WTC11 (cell line): ENCODE data around the gene KCNMA1. TPM values are rescaled to one million over a fixed set of nuclear protein-coding genes. Genes with fewer than 3 reads are reported as not detected.

ENCODE experiments used
- ATAC-seq: fragments of 200-7000 bp; cut with Tn5 transposase; 2 replicates; pipeline ENCODE4 v1.10.0; 2021; ENCODE audit warnings: mild to moderate bottlenecking, moderate library complexity
- CTCF ChIA-PET: fragments of 300-600 bp; sonication (Branson Sonifier 250); formaldehyde crosslinking; loops from one replicate; lab custom pipeline; 2021; ENCODE audit warnings: antibody characterized with exemption; lab: Charles Lee
- POLR2A ChIA-PET: fragments of 350-600 bp; sonication (Branson Sonifier 250); formaldehyde crosslinking; loops from one replicate; lab custom pipeline; 2021; ENCODE audit warnings: antibody characterized with exemption; lab: Charles Lee
- DNase-seq: peaks from one replicate; pipeline ENCODE4 v3.0.0; 2021; ENCODE audit warnings: low spot score
- H3K27ac Mint-ChIP-seq: 2 replicates; pipeline ENCODE4 v1.8.0; 2021; ENCODE audit warnings: mixed read lengths
- H3K27me3 Mint-ChIP-seq: 2 replicates; pipeline ENCODE4 v1.8.0; 2021; ENCODE audit warnings: low read depth, mild to moderate bottlenecking, moderate library complexity, mixed read lengths
- H3K36me3 Mint-ChIP-seq: 2 replicates; pipeline ENCODE4 v1.8.0; 2021; ENCODE audit warnings: mixed read lengths
- H3K4me1 Mint-ChIP-seq: 2 replicates; pipeline ENCODE4 v1.8.0; 2022; ENCODE audit warnings: mixed read lengths
- H3K4me3 Mint-ChIP-seq: 2 replicates; pipeline ENCODE4 v1.8.0; 2021; ENCODE audit warnings: mild to moderate bottlenecking, moderate library complexity, mixed read lengths
- H3K9me3 Mint-ChIP-seq: 2 replicates; pipeline ENCODE4 v1.8.0; 2021; ENCODE audit warnings: mixed read lengths
- CREM ChIP-seq: sonication (generic); formaldehyde crosslinking; IDR thresholded peaks from 2 replicates; pipeline ENCODE4 v1.8.1; 2022; ENCODE audit warnings: mild to moderate bottlenecking, missing genetic modification reagents, moderate library complexity
- E2F5 ChIP-seq: sonication (generic); formaldehyde crosslinking; IDR thresholded peaks from 2 replicates; pipeline ENCODE4 v1.8.1; 2022; ENCODE audit warnings: mild to moderate bottlenecking, moderate library complexity, missing genetic modification reagents
- ESRRA ChIP-seq: sonication (generic); formaldehyde crosslinking; IDR thresholded peaks from 2 replicates; pipeline ENCODE4 v1.8.1; 2022; ENCODE audit warnings: mild to moderate bottlenecking, missing genetic modification reagents, borderline replicate concordance
- FOXJ3 ChIP-seq: sonication (generic); formaldehyde crosslinking; IDR thresholded peaks from 2 replicates; pipeline ENCODE4 v1.9.0; 2021; ENCODE audit warnings: missing genetic modification reagents, mild to moderate bottlenecking, borderline replicate concordance
- JAZF1 ChIP-seq: fragments of 250-450 bp; sonication (Bioruptor Pico); IDR thresholded peaks from 2 replicates; pipeline ENCODE4 v1.9.0; 2021; ENCODE audit warnings: moderate library complexity, mild to moderate bottlenecking, inconsistent platforms
- JUN ChIP-seq: sonication (generic); formaldehyde crosslinking; IDR thresholded peaks from 2 replicates; pipeline ENCODE4 v1.8.0; 2023; ENCODE audit warnings: mild to moderate bottlenecking, missing genetic modification reagents
- MLX ChIP-seq: sonication (generic); formaldehyde crosslinking; IDR thresholded peaks from 2 replicates; pipeline ENCODE4 v1.8.1; 2023; ENCODE audit warnings: mild to moderate bottlenecking, missing genetic modification reagents, moderate library complexity
- NFE2L1 ChIP-seq: sonication (generic); formaldehyde crosslinking; IDR thresholded peaks from 2 replicates; pipeline ENCODE4 v1.8.1; 2023; ENCODE audit warnings: missing genetic modification reagents
- NR2C2 ChIP-seq: sonication (generic); formaldehyde crosslinking; IDR thresholded peaks from 2 replicates; pipeline ENCODE4 v1.8.0; 2022; ENCODE audit warnings: mild to moderate bottlenecking, missing genetic modification reagents
- NR3C1 ChIP-seq: sonication (generic); formaldehyde crosslinking; conservative IDR thresholded peaks from 2 replicates; pipeline ENCODE4 v1.8.1; 2023; ENCODE audit warnings: low read depth, mild to moderate bottlenecking, missing genetic modification reagents
- PRRX2 ChIP-seq: fragments of 250-450 bp; sonication (Bioruptor Pico); IDR thresholded peaks from 2 replicates; pipeline ENCODE4 v1.8.0; 2021; ENCODE audit warnings: mild to moderate bottlenecking
- RORB ChIP-seq: fragments of 250-450 bp; sonication (Bioruptor Pico); IDR thresholded peaks from 2 replicates; pipeline ENCODE4 v1.9.0; 2021; ENCODE audit warnings: mild to moderate bottlenecking
- SP1 ChIP-seq: sonication (generic); formaldehyde crosslinking; conservative IDR thresholded peaks from 2 replicates; pipeline ENCODE4 v1.8.1; 2022; ENCODE audit warnings: missing genetic modification reagents
- TCF7 ChIP-seq: sonication (generic); formaldehyde crosslinking; IDR thresholded peaks from 2 replicates; pipeline ENCODE4 v1.8.0; 2022; ENCODE audit warnings: mild to moderate bottlenecking, low read depth, missing genetic modification reagents, moderate library complexity
- ZBTB21 ChIP-seq: sonication (generic); formaldehyde crosslinking; IDR thresholded peaks from 2 replicates; pipeline ENCODE4 v1.8.1; 2023; ENCODE audit warnings: mild to moderate bottlenecking, missing genetic modification reagents, borderline replicate concordance
- ZNF232 ChIP-seq: sonication (generic); formaldehyde crosslinking; IDR thresholded peaks from 2 replicates; pipeline ENCODE4 v1.8.0; 2022; ENCODE audit warnings: mild to moderate bottlenecking, missing genetic modification reagents
- ZNF512 ChIP-seq: sonication (generic); formaldehyde crosslinking; IDR thresholded peaks from 2 replicates; pipeline ENCODE4 v1.8.1; 2022; ENCODE audit warnings: missing genetic modification reagents, borderline replicate concordance
- total RNA-seq: library from RNA; stranded (reverse); gene quantifications from 3 replicates; pipeline ENCODE4 v1.2.3, GENCODE V29; 2021
- TF ChIP-seq, protein P1 (sequence below): fragments of 250-450 bp; sonication (Bioruptor Pico); IDR thresholded peaks from 2 replicates; pipeline ENCODE4 v1.9.0; 2021; ENCODE audit warnings: moderate library complexity, mild to moderate bottlenecking, inconsistent platforms, borderline replicate concordance
- TF ChIP-seq, protein P2 (sequence below): sonication (generic); formaldehyde crosslinking; IDR thresholded peaks from 2 replicates; pipeline ENCODE4 v1.8.1; 2023; ENCODE audit warnings: mild to moderate bottlenecking, missing genetic modification reagents, moderate library complexity
- TF ChIP-seq, protein P3 (sequence below): sonication (generic); formaldehyde crosslinking; IDR thresholded peaks from 2 replicates; pipeline ENCODE4 v1.8.0; 2022; ENCODE audit warnings: mild to moderate bottlenecking, missing genetic modification reagents
- TF ChIP-seq, protein P4 (sequence below): fragments of 250-450 bp; sonication (Bioruptor Pico); IDR thresholded peaks from 2 replicates; pipeline ENCODE4 v1.9.0; 2021; ENCODE audit warnings: mild to moderate bottlenecking
- TF ChIP-seq, protein P5 (sequence below): sonication (generic); formaldehyde crosslinking; IDR thresholded peaks from 2 replicates; pipeline ENCODE4 v1.8.0; 2023; ENCODE audit warnings: missing genetic modification reagents

KCNMA1 gene
- total RNA-seq, 1 experiment from 2014 or later: 7.3 TPM

- DNase-seq: no peak
- Mint-ChIP-seq H3K27me3 (peaks cover 23% of the 10 kb centered on the region), H3K9me3 (no peaks in the 10 kb centered on the region), H3K27ac (no peak overlapping the region), H3K36me3 (no peaks in the 10 kb centered on the region), H3K4me3 (no peak overlapping the region), H3K4me1 (peaks cover 27% of the 10 kb centered on the region)
- no peak for ATAC-seq
- CTCF ChIA-PET: interaction anchor here (1.0 kb wide), 1 partner anchor 16 kb away, joined by 3 read pairs; no protein-coding TSS in a partner anchor
- POLR2A ChIA-PET: no interaction called here
- TF ChIP-seq, protein P1, sequence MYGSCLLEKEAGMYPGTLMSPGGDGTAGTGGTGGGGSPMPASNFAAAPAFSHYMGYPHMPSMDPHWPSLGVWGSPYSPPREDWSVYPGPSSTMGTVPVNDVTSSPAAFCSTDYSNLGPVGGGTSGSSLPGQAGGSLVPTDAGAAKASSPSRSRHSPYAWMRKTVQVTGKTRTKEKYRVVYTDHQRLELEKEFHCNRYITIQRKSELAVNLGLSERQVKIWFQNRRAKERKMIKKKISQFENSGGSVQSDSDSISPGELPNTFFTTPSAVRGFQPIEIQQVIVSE (CRISPR knock-in tag): no peak
- TF ChIP-seq FOXJ3 (CRISPR knock-in tag) (no peak), RORB (CRISPR knock-in tag) (no peak), TCF7 (CRISPR knock-in tag) (no peak), JAZF1 (CRISPR knock-in tag) (no peak), E2F5 (CRISPR knock-in tag) (no peak), NR2C2 (CRISPR knock-in tag) (no peak), ZNF232 (CRISPR knock-in tag) (no peak), ZBTB21 (no peak)
- TF ChIP-seq, protein P2, sequence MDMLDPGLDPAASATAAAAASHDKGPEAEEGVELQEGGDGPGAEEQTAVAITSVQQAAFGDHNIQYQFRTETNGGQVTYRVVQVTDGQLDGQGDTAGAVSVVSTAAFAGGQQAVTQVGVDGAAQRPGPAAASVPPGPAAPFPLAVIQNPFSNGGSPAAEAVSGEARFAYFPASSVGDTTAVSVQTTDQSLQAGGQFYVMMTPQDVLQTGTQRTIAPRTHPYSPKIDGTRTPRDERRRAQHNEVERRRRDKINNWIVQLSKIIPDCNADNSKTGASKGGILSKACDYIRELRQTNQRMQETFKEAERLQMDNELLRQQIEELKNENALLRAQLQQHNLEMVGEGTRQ (CRISPR knock-in tag): no peak
Observed at GRCh38 chr10:77313066-77313750, 324.4 kb downstream of the KCNMA1 start.

DNA sequence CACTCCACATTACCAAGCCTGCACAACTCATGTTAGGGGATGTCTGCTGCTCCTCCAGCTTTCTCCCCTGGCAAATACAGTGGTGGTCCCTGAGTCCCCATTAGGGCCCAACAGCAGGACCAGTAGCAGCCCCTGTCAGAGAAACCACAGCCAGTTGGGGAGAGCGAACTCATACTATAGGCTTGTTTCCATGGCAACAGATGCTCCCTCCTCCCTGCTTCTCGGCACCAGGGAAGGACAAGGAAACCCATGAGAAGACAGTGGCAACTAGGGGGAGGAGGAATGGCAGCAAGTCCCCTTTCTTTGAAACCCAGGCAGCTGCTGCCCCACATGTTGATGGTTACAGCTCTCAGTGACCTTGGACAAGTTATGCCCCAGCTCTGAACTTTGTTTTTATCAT lies 326.4 kb downstream of the KCNMA1 start:
- TF ChIP-seq, protein P3, sequence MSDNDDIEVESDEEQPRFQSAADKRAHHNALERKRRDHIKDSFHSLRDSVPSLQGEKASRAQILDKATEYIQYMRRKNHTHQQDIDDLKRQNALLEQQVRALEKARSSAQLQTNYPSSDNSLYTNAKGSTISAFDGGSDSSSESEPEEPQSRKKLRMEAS: no peak
- TF ChIP-seq CREM (CRISPR knock-in tag): no peak
- no peak for TF ChIP-seq SP1 (CRISPR knock-in tag)
- no peak for TF ChIP-seq MLX
- TF ChIP-seq ZNF512: no peak
- TF ChIP-seq PRRX2: no peak
- no peak for TF ChIP-seq E2F5 (CRISPR knock-in tag)
- TF ChIP-seq JUN (CRISPR knock-in tag): no peak
- TF ChIP-seq ZNF232 (CRISPR knock-in tag): no peak
- TF ChIP-seq, protein P4, sequence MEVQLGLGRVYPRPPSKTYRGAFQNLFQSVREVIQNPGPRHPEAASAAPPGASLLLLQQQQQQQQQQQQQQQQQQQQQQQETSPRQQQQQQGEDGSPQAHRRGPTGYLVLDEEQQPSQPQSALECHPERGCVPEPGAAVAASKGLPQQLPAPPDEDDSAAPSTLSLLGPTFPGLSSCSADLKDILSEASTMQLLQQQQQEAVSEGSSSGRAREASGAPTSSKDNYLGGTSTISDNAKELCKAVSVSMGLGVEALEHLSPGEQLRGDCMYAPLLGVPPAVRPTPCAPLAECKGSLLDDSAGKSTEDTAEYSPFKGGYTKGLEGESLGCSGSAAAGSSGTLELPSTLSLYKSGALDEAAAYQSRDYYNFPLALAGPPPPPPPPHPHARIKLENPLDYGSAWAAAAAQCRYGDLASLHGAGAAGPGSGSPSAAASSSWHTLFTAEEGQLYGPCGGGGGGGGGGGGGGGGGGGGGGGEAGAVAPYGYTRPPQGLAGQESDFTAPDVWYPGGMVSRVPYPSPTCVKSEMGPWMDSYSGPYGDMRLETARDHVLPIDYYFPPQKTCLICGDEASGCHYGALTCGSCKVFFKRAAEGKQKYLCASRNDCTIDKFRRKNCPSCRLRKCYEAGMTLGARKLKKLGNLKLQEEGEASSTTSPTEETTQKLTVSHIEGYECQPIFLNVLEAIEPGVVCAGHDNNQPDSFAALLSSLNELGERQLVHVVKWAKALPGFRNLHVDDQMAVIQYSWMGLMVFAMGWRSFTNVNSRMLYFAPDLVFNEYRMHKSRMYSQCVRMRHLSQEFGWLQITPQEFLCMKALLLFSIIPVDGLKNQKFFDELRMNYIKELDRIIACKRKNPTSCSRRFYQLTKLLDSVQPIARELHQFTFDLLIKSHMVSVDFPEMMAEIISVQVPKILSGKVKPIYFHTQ (CRISPR knock-in tag): no peak
- no peak for TF ChIP-seq ESRRA (CRISPR knock-in tag)
- TF ChIP-seq NFE2L1 (CRISPR knock-in tag): no peak
- TF ChIP-seq NR3C1 (CRISPR knock-in tag): no peak
- TF ChIP-seq, protein P5, sequence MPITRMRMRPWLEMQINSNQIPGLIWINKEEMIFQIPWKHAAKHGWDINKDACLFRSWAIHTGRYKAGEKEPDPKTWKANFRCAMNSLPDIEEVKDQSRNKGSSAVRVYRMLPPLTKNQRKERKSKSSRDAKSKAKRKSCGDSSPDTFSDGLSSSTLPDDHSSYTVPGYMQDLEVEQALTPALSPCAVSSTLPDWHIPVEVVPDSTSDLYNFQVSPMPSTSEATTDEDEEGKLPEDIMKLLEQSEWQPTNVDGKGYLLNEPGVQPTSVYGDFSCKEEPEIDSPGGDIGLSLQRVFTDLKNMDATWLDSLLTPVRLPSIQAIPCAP (CRISPR knock-in tag): no peak
- peaks cover 15% of the 10 kb centered on the region for H3K27me3 Mint-ChIP-seq
- no peak overlapping the region for H3K27ac Mint-ChIP-seq
- ATAC-seq (peak; percentile 79), DNase-seq (peak; percentile 23)
- ChIA-PET CTCF (interaction anchor here (1.2 kb wide), 1 partner anchor 15 kb away, joined by 4 read pairs; no protein-coding TSS in a partner anchor), POLR2A (no interaction called here)
- peaks cover 27% of the 10 kb centered on the region for H3K4me1 Mint-ChIP-seq
- H3K4me3 Mint-ChIP-seq: no peak overlapping the region
- no peaks in the 10 kb centered on the region for H3K9me3 Mint-ChIP-seq
- H3K36me3 Mint-ChIP-seq: no peaks in the 10 kb centered on the region
